ENCODE measurements around the gene DOK4. TPM values are rescaled to one million over a fixed set of nuclear protein-coding genes. Genes with fewer than 3 reads are reported as not detected.

DOK4 gene
- 1 to 10 TPM; 5.7 to 6.7 TPM for total RNA-seq

DNA sequence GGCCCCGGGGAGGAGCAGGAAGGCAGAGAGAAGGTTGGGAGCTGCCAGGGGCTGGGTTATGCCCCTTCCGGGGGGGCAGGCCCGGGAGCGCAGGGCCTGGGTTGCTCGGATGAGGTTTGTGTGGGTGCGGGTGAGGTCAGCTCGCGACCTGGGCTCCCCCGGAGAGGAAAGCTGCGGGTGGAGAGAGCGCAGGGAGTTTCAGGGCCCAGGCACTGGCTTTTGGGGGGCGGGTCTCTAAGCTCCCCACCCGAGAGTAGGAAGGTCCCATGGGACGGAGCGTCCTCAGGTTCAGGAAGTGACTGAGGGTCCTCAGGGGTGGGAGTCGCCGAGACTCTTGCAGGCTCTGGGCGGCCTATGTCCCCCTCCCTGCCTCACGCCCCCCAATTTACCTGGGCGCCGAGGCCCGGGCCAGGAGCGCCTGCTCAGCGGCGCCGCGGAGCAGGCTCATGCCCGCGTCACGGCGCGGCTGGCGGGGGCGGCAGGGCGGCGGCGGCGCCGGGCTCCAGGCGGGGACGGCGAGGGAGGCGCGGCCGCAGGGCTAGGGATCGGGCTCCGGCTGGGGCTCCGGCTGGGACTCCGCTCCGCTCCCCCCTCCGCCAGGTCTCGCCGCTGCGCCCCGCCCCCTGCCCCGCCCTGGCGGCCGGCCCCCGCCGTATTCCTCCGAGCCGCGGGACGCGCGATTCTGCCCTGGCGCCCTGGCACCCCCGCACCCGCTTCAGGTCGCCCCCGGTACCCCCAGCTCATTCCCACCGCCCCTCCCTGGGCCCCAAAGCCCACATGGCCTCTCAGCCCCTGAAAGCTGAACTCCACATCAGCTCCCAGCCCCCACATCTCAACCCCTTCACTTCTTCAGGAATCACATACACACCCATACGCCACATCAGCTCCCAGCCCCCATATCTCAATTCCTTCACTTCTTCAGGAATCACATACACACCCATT lies at the start of gene DOK4:
TSS of gene DOK4 (minus strand) at position 578 of the 942 bp plus-strand sequence. CDS start 6,986 bp downstream, outside the sequence.
- Mint-ChIP-seq H3K36me3 (ENCODE audit: low read depth) (no peaks in the 10 kb centered on the region), H3K4me1 (peaks cover 22% of the 10 kb centered on the region), H3K27ac (peak within 1 kb of the TSS; percentile 71), H3K4me3 (peak within 1 kb of the TSS; percentile 75), H3K9me3 (ENCODE audit: low read depth) (no peaks in the 10 kb centered on the region), H3K27me3 (no peaks in the 10 kb centered on the region)
- POLR2A ChIA-PET, result no interaction called here
- ATAC-seq, result peak; percentile 93
- intact Hi-C loops (cut with DNase I, micrococcal nuclease), result loop anchor here (1.0 to 2.0 kb wide), 6 partner anchors 10 to 186 kb away; partner anchors contain the start of genes CCDC102A (in 2 of the 2), CIAPIN1 (in 1 of the 2), COQ9 (in 1 of the 2) and POLR2C (in 1 of the 2)
- peak; percentile 89 for DNase-seq
- CTCF ChIA-PET, result interaction anchor here (0.8 to 2.4 kb wide), 10 partner anchors 9 to 470 kb away, joined by 3 to 11 read pairs (median 5); partner anchors contain the start of gene POLR2C

DNA sequence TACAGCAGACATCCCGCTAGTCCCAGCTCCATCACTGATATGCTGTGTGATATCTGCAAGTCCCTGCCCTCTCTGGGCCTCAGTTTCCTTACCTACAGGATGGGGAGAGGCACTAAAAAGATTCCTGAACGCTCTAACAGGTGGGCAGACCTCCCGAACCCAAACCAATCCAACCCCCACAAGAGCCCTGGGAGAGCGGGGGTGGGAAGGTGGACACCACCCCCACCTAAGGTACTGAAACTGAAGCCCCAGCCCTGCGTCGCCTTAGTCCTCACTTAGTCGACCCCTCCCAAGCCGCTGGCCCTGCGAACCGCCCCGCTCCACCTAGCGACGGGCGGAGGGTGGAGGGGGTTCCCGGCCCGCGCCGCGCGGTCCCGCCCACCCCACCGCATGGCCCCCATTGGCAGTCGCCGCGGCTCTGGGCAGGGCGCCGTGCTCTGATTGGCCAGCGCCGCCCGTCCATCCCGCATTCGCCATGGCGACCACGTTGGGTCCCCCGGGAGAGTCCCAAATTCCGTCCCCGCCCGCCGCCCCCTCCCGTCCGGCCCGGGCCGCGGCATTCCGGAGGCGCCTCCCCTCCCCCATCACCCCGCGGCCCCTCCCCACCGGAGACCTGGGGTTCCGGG lies 49.5 kb upstream of the DOK4 start:
- H3K36me3 Mint-ChIP-seq (ENCODE audit: low read depth), result no peaks in the 10 kb centered on the region
- no peaks in the 10 kb centered on the region for H3K27me3 Mint-ChIP-seq
- ChIA-PET POLR2A (no interaction called here), CTCF (interaction anchor here (0.6 to 0.9 kb wide), 5 partner anchors 41 to 453 kb away, joined by 3 to 4 read pairs (median 3); no protein-coding TSS in a partner anchor)
- intact Hi-C loops (cut with DNase I, micrococcal nuclease), result loop anchor here (1.0 to 10.0 kb wide), 15 partner anchors 37 to 931 kb away; partner anchors contain the start of genes DOK4 (in 2 of the 2), CIAPIN1 (in 1 of the 2), COQ9 (in 1 of the 2) and HERPUD1 (in 1 of the 2)
- DNase-seq (peak; percentile 97), ATAC-seq (peak; percentile 80)
- peak overlapping the region; percentile 94 for H3K27ac Mint-ChIP-seq
- H3K4me1 Mint-ChIP-seq, result peaks cover 70% of the 10 kb centered on the region
- H3K4me3 Mint-ChIP-seq, result peak overlapping the region; percentile 78
- no peaks in the 10 kb centered on the region for H3K9me3 Mint-ChIP-seq (ENCODE audit: low read depth)

- DNase-seq (no peak), ATAC-seq (no peak)
- Mint-ChIP-seq H3K36me3 (ENCODE audit: low read depth) (no peaks in the 10 kb centered on the region), H3K9me3 (ENCODE audit: low read depth) (no peaks in the 10 kb centered on the region), H3K4me1 (peaks cover 77% of the 10 kb centered on the region), H3K27me3 (no peaks in the 10 kb centered on the region), H3K4me3 (peak overlapping the region; percentile 78), H3K27ac (peak overlapping the region; percentile 94)
- POLR2A ChIA-PET, result interaction anchor here (0.6 kb wide), 1 partner anchor 74 kb away, joined by 6 read pairs; no protein-coding TSS in a partner anchor
- CTCF ChIA-PET, result interaction anchor here (0.6 to 0.9 kb wide), 6 partner anchors 15 to 454 kb away, joined by 3 to 5 read pairs (median 3); no protein-coding TSS in a partner anchor
- intact Hi-C loops (cut with DNase I, micrococcal nuclease), result loop anchor here (5.0 to 10.0 kb wide), 5 partner anchors 233 to 930 kb away; partner anchors contain the start of genes HERPUD1 (in 1 of the 2), MT2A (in 1 of the 2), USB1 (in 1 of the 2) and ZNF319 (in 1 of the 2)
Measured at GRCh38 chr16:57534881-57535658, 48.8 kb upstream of the DOK4 start.

GRCh38 chr16:57534337-57534880 lies 48.1 kb upstream of the DOK4 start:
- no peaks in the 10 kb centered on the region for H3K9me3 Mint-ChIP-seq (ENCODE audit: low read depth)
- no peaks in the 10 kb centered on the region for H3K36me3 Mint-ChIP-seq (ENCODE audit: low read depth)
- no peaks in the 10 kb centered on the region for H3K27me3 Mint-ChIP-seq
- H3K4me3 Mint-ChIP-seq, result peak overlapping the region; percentile 17
- DNase-seq (no peak), ATAC-seq (no peak)
- peak overlapping the region; percentile 21 for H3K27ac Mint-ChIP-seq
- H3K4me1 Mint-ChIP-seq, result peaks cover 82% of the 10 kb centered on the region
- intact Hi-C loops (cut with DNase I, micrococcal nuclease), result loop anchor here in 1 of 2 experiments (10.0 kb wide), 2 partner anchors 600 to 930 kb away; partner anchors contain the start of genes HERPUD1 and MT2A
- ChIA-PET POLR2A (interaction anchor here (0.6 kb wide), 1 partner anchor 75 kb away, joined by 6 read pairs; no protein-coding TSS in a partner anchor), CTCF (interaction anchor here (0.6 kb wide), 1 partner anchor 14 kb away, joined by 3 read pairs; no protein-coding TSS in a partner anchor)

DNA sequence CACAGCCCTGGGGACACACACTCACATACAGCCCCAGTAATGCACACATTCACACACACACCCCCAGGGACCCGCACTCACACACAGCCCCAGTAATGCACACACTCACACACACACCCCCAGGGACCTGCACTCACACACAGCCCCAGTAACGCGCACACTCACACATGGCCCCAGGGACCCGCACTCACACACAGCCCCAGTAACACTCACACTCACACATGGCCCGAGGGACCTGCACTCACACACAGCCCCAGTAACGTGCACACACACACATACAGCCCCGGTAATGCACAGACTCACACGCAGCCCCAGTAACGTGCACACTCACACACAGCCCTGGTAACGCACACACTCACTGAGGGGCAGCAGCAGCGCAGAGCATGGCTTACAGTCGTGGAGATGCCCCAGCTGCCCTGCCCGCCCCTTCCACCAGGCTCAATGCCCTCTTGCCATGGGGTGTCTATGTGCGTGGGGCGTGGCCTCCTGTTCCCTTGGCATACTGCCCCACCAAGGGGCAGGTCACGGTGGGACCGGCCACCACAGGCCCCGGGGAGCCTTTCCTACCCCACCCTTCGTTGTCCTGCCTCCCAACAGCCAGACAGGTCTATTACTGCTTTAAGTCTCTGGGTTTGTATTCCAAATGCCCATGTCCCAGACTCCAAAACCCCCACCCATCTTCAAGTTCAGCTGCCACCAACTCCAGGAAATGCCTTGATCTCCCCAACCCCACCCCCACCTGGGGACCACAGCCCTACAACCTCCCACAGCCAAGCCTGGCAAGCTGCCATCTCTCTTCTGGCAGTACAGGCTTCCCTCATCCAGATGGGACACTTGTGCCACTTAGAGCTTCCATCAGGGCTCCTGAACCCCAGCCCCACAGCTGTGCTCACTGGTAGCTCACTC lies 47.4 kb upstream of the DOK4 start:
- peak overlapping the region; percentile 21 for H3K27ac Mint-ChIP-seq
- ChIA-PET POLR2A (no interaction called here), CTCF (interaction anchor here (0.6 kb wide), 2 partner anchors 14 to 129 kb away, joined by 3 to 4 read pairs; no protein-coding TSS in a partner anchor)
- ATAC-seq (no peak), DNase-seq (peak; percentile 42)
- H3K27me3 Mint-ChIP-seq, result no peaks in the 10 kb centered on the region
- peaks cover 75% of the 10 kb centered on the region for H3K4me1 Mint-ChIP-seq
- H3K36me3 Mint-ChIP-seq (ENCODE audit: low read depth), result no peaks in the 10 kb centered on the region
- intact Hi-C loops (cut with DNase I, micrococcal nuclease), result loop anchor here in 1 of 2 experiments (10.0 kb wide), 2 partner anchors 599 to 929 kb away; partner anchors contain the start of genes HERPUD1 and MT2A
- H3K4me3 Mint-ChIP-seq, result peak overlapping the region; percentile 17
- H3K9me3 Mint-ChIP-seq (ENCODE audit: low read depth), result no peaks in the 10 kb centered on the region

GRCh38 chr16:57532266-57532625 lies 46.0 kb upstream of the DOK4 start:
- ChIA-PET POLR2A (no interaction called here), CTCF (interaction anchor here (0.6 to 2.1 kb wide), 4 partner anchors 9 to 32 kb away, joined by 3 to 8 read pairs (median 3); no protein-coding TSS in a partner anchor)
- H3K4me1 Mint-ChIP-seq, result peaks cover 61% of the 10 kb centered on the region
- H3K27ac Mint-ChIP-seq, result peak overlapping the region; percentile 16
- intact Hi-C loops (cut with DNase I, micrococcal nuclease), result loop anchor here in 1 of 2 experiments (10.0 kb wide), 2 partner anchors 597 to 927 kb away; partner anchors contain the start of genes HERPUD1 and MT2A
- ATAC-seq (no peak), DNase-seq (no peak)
- H3K9me3 Mint-ChIP-seq (ENCODE audit: low read depth), result no peaks in the 10 kb centered on the region
- H3K27me3 Mint-ChIP-seq, result no peaks in the 10 kb centered on the region
- no peak overlapping the region for H3K4me3 Mint-ChIP-seq
- peaks cover 3% of the 10 kb centered on the region for H3K36me3 Mint-ChIP-seq (ENCODE audit: low read depth)

- no peaks in the 10 kb centered on the region for H3K9me3 Mint-ChIP-seq (ENCODE audit: low read depth)
- H3K4me1 Mint-ChIP-seq, result peaks cover 58% of the 10 kb centered on the region
- CTCF ChIA-PET, result interaction anchor here (0.7 to 2.1 kb wide), 3 partner anchors 12 to 42 kb away, joined by 3 to 8 read pairs (median 7); no protein-coding TSS in a partner anchor
- DNase-seq (no peak), ATAC-seq (no peak)
- peak overlapping the region; percentile 96 for H3K27ac Mint-ChIP-seq
- POLR2A ChIA-PET, result no interaction called here
- peaks cover 3% of the 10 kb centered on the region for H3K36me3 Mint-ChIP-seq (ENCODE audit: low read depth)
- H3K4me3 Mint-ChIP-seq, result no peak overlapping the region
- intact Hi-C loops (cut with DNase I, micrococcal nuclease), result loop anchor here in 1 of 2 experiments (10.0 kb wide), 2 partner anchors 597 to 927 kb away; partner anchors contain the start of genes HERPUD1 and MT2A
- no peaks in the 10 kb centered on the region for H3K27me3 Mint-ChIP-seq
Measured at GRCh38 chr16:57531635-57532265, 45.5 kb upstream of the DOK4 start.

DNA sequence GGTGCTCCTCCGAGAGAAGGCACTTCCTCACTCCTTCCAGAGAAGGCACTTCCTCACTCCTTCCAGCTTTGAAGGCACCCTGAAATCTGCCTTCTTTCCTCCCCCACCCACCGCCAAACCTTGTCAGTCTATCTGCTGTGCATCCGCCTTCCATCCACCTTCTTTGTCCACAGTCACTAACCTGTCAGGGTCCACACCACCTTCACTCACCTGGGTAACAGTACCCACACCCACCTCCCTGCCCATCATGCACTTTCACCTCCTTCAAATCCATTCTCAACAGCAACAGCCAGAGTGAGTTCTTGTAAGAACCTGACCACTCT lies 44.9 kb upstream of the DOK4 start:
- POLR2A ChIA-PET, result no interaction called here

More for the DNA sequence above, 44.9 kb upstream of the DOK4 start:
- no peaks in the 10 kb centered on the region for H3K27me3 Mint-ChIP-seq
- intact Hi-C loops (cut with DNase I, micrococcal nuclease), result loop anchor here in 1 of 2 experiments (10.0 kb wide), 2 partner anchors 596 to 926 kb away; partner anchors contain the start of genes HERPUD1 and MT2A
- CTCF ChIA-PET, result interaction anchor here (0.7 to 2.1 kb wide), 4 partner anchors 12 to 113 kb away, joined by 3 to 8 read pairs (median 6); no protein-coding TSS in a partner anchor
- ATAC-seq, result no peak
- peak overlapping the region; percentile 96 for H3K27ac Mint-ChIP-seq
- H3K9me3 Mint-ChIP-seq (ENCODE audit: low read depth), result no peaks in the 10 kb centered on the region
- H3K36me3 Mint-ChIP-seq (ENCODE audit: low read depth), result peaks cover 3% of the 10 kb centered on the region
- H3K4me1 Mint-ChIP-seq, result peaks cover 58% of the 10 kb centered on the region
- peak; percentile 3 for DNase-seq
- peak overlapping the region; percentile 33 for H3K4me3 Mint-ChIP-seq
